OCI-M2 (cell line): ENCODE data around the gene IL31RA.
"Not testable (repeated sequence)": the region's sequence is repeated elsewhere in the genome, so short reads cannot be mapped to it uniquely, and the experiment has no call there.

Source experiments
- DNase-seq: peaks from one replicate; lab custom pipeline; 2025; ENCODE audit not compliant: unreplicated experiment; lab: John Stamatoyannopoulos, UW

Gene IL31RA

GRCh38 chr5:55850839-55851674, at the start of gene IL31RA:
TSS of gene IL31RA (plus strand) at chr5:55851357. CDS start at chr5:55851571, 214 bp downstream.
- no peak for DNase-seq

GRCh38 chr5:55808814-55809213, 42.3 kb upstream of the IL31RA start:
- not testable (repeated sequence) for DNase-seq

- DNase-seq = not testable (repeated sequence)
Observed at GRCh38 chr5:55815939-55816338, 35.2 kb upstream of the IL31RA start.

- DNase-seq = no peak
Observed at GRCh38 chr5:55816342-55816741, 34.8 kb upstream of the IL31RA start.

- no peak for DNase-seq
Observed at GRCh38 chr5:55817030-55817429, 34.1 kb upstream of the IL31RA start.

GRCh38 chr5:55820488-55820887, 30.7 kb upstream of the IL31RA start:
- no peak for DNase-seq

GRCh38 chr5:55821731-55822512, 29.2 kb upstream of the IL31RA start:
- DNase-seq = no peak

- no peak for DNase-seq
Observed at GRCh38 chr5:55823151-55823796, 27.9 kb upstream of the IL31RA start.

- DNase-seq = no peak
Observed at GRCh38 chr5:55829956-55830355, 21.2 kb upstream of the IL31RA start.

- DNase-seq = no peak
Observed at GRCh38 chr5:55832446-55832845, 18.7 kb upstream of the IL31RA start.

GRCh38 chr5:55836191-55836590, 15.0 kb upstream of the IL31RA start:
- no peak for DNase-seq

GRCh38 chr5:55841976-55842375, 9.2 kb upstream of the IL31RA start:
- DNase-seq = no peak

- no peak for DNase-seq
Observed at GRCh38 chr5:55847837-55848236, 3.3 kb upstream of the IL31RA start.

GRCh38 chr5:55848783-55849182, 2.4 kb upstream of the IL31RA start:
- no peak for DNase-seq

- DNase-seq = no peak
Observed at GRCh38 chr5:55851675-55851979, 470 bp downstream of the IL31RA start.

GRCh38 chr5:55852503-55852902, 1.3 kb downstream of the IL31RA start:
- DNase-seq = no peak

- no peak for DNase-seq
Observed at GRCh38 chr5:55853041-55853670, 2.0 kb downstream of the IL31RA start.

GRCh38 chr5:55853818-55854217, 2.7 kb downstream of the IL31RA start:
- DNase-seq = no peak

- DNase-seq = no peak
Observed at GRCh38 chr5:55855509-55855908, 4.4 kb downstream of the IL31RA start.

- no peak for DNase-seq
Observed at GRCh38 chr5:55856516-55857246, 5.5 kb downstream of the IL31RA start.

- no peak for DNase-seq
Observed at GRCh38 chr5:55857247-55857640, 6.1 kb downstream of the IL31RA start.
